Small intestine (tissue), 16 donors: ENCODE results near the gene INSR. TPM values are rescaled to one million over a fixed set of nuclear protein-coding genes. Genes with fewer than 3 reads are reported as not detected.

ENCODE experiments used
- DNase-seq, 2 donors: peaks; one replicate each; pipeline versions ENCODE4 v3.0.0 to v3.0.0-alpha.2; 2013
- FAIRE-seq: peaks from 2 replicates; lab custom pipeline; 2012; peaks lifted over from hg19 to GRCh38; lab: Jason Lieb, UNC
- H3K27ac ChIP-seq, 3 donors: one replicate each; pipeline ENCODE4 v1.5.1; 2013; ENCODE audit warnings: low read length in 2 of 3, mild to moderate bottlenecking in 2 of 3, control low read depth in 1 of 3, inconsistent platforms in 1 of 3, low read depth in 1 of 3, moderate library complexity in 1 of 3
- H3K27me3 ChIP-seq, 3 donors: one replicate each; pipeline ENCODE4 v1.6.1; 2013; ENCODE audit warnings: low read length in 3 of 3, inconsistent platforms in 1 of 3; ENCODE audit not compliant: control insufficient read depth in 3 of 3, insufficient read depth in 3 of 3
- H3K36me3 ChIP-seq, 3 donors: one replicate each; pipeline ENCODE4 v1.6.1; 2013; ENCODE audit warnings: low read length in 3 of 3, inconsistent platforms in 1 of 3, low read depth in 1 of 3, mild to moderate bottlenecking in 1 of 3, moderate library complexity in 1 of 3; ENCODE audit not compliant: control insufficient read depth in 3 of 3, insufficient read depth in 2 of 3
- H3K4me1 ChIP-seq, 3 donors: one replicate each; pipeline ENCODE4 v1.6.1; 2013; ENCODE audit warnings: low read length in 2 of 3, inconsistent platforms in 1 of 3, low read depth in 1 of 3, mild to moderate bottlenecking in 1 of 3, moderate library complexity in 1 of 3; ENCODE audit not compliant: control insufficient read depth in 3 of 3, insufficient read depth in 2 of 3
- H3K4me3 ChIP-seq, 3 donors: one replicate each; pipeline ENCODE4 v1.5.1; 2013; ENCODE audit warnings: low read length in 3 of 3, control low read depth in 1 of 3, inconsistent platforms in 1 of 3, low read depth in 1 of 3, mild to moderate bottlenecking in 1 of 3, moderate library complexity in 1 of 3
- H3K9me3 ChIP-seq, 2 donors: one replicate each; pipeline ENCODE4 v1.6.1; 2013; ENCODE audit warnings: low read depth in 1 of 2, low read length in 1 of 2; ENCODE audit not compliant: control insufficient read depth in 2 of 2, insufficient read depth in 1 of 2
- WGBS, 3 donors: extraction: QIAGEN DNeasy Blood & Tissue Kit; methylation state at CpG; one replicate each; pipeline ENCODE4 v1.1.7; 2013; 5-methylcytosine and 5-hydroxymethylcytosine counted together
- long read RNA-seq, 10 donors: transcript quantifications; one replicate each; lab custom pipeline, GENCODE V29; 2026
- polyA plus RNA-seq, 4 donors: library from polyadenylated mRNA; stranded (reverse) in 3 of 4; unstranded in 1 of 4; fragments of 200-250 nt in 3 of 4; fragments of 120-200 nt in 1 of 4; gene quantifications; one replicate each; pipeline versions ENCODE4 v1.2.1 to v1.2.3, GENCODE V29; 2013
- donor health status: healthy with polysubstance abuse.
- donor health status: control.
- donor health status: control.
- donor health status: Bipolar disorder and iron deficiency.
- donor health status: healthy.

INSR gene
- 10 to 100 TPM; 10.6 to 34.4 (median 16.0) TPM for polyA plus RNA-seq
- long read RNA-seq, donor 1: 0 reads
- long read RNA-seq, donor 2, full-length matches to known transcripts: 1 of 1 reads
- long read RNA-seq, donor 2, partial matches to known transcripts: 0 of 1 reads
- long read RNA-seq, donor 2, other reads (novel, unspliced or antisense): 0 of 1 reads
- long read RNA-seq, donor 3: 0 reads
- long read RNA-seq, donor 4: 0 reads
- long read RNA-seq, donor 5: 0 reads
- long read RNA-seq, donor 6, partial matches to known transcripts: 6 of 6 reads
- long read RNA-seq, donor 6, other reads (novel, unspliced or antisense): 0 of 6 reads
- long read RNA-seq, donor 7: 0 reads
- long read RNA-seq, donor 8: 0 reads
- long read RNA-seq, donor 9: 0 reads
- long read RNA-seq, donor 10, full-length matches to known transcripts: 4 of 4 reads
- long read RNA-seq, donor 10, partial matches to known transcripts: 0 of 4 reads
- long read RNA-seq, donor 10, other reads (novel, unspliced or antisense): 0 of 4 reads

DNA sequence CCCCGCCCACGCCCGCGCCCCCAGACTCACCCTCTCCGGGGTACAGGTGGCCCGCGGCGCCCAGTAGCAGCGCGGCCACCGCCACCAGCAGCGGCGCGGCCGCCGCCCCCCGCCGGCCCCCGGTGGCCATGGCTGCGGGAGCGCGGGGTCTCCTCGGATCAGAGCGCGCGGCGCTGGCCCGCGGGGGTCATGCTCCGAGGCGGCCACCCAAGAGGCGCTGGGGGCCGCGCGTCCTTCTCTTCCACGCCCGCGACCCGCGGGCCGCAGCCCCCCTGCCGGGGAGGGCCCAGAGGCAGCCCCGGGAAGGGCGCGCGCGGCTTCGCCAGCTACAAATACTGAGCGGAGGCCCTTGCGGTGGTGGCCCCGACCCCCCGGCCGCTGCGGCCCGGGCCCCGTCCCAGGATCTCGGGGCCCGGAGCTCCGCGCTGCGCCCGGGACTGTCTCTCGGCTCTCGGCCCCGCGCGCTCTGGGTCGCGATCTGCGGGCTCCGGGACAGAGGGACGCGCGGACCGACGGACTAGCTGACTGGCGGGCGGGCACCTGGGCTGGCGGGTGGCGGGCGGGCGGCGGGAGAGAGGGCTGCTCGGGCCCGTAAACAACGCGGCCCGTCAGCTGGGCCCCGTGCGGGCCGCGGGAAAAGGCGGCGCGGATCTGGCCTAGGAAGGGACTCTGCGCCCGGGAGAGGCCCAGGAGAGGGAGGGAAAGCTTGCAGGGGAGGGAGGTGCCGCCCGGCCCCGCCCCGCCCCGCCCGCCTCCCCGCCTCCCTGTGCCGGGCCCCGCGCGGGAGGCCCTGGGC is at the start of gene INSR:
Gene INSR (minus strand): TSS at position 653 of the 796 bp plus-strand sequence. CDS start 523 bp downstream, at position 130.
- Histone ChIP-seq H3K27ac (peak within 1 kb of the TSS; percentile 81 to 96 (median 89)), H3K9me3 (no peaks in the 10 kb centered on the region), H3K4me1 (peaks cover 0 to 11% (median 0%) of the 10 kb centered on the region in 3 donors), H3K27me3 (no peaks in the 10 kb centered on the region), H3K4me3 (peak within 1 kb of the TSS; percentile 70 to 97 (median 83)), H3K36me3 (peaks cover 0 to 7% (median 0%) of the 10 kb centered on the region in 3 donors)
- FAIRE-seq: no peak
- peak; percentile 92 to 97 for DNase-seq
- 1 to 3% (median 1%) methylated on average over 9 to 108 of the region's 108 CpGs for WGBS, 3 donors

GRCh38 chr19:7342143-7342542 is 47.9 kb upstream of the INSR start:
- Histone ChIP-seq H3K27me3 (no peaks in the 10 kb centered on the region), H3K4me3 (no peak overlapping the region), H3K36me3 (no peaks in the 10 kb centered on the region), H3K4me1 (peaks cover 0 to 2% (median 0%) of the 10 kb centered on the region in 3 donors), H3K9me3 (no peaks in the 10 kb centered on the region), H3K27ac (no peak overlapping the region)
- 91 to 92% (median 92%) methylated on average over 5 of the region's 5 CpGs for WGBS, 3 donors
- FAIRE-seq (no peak), DNase-seq (no peak)

DNA sequence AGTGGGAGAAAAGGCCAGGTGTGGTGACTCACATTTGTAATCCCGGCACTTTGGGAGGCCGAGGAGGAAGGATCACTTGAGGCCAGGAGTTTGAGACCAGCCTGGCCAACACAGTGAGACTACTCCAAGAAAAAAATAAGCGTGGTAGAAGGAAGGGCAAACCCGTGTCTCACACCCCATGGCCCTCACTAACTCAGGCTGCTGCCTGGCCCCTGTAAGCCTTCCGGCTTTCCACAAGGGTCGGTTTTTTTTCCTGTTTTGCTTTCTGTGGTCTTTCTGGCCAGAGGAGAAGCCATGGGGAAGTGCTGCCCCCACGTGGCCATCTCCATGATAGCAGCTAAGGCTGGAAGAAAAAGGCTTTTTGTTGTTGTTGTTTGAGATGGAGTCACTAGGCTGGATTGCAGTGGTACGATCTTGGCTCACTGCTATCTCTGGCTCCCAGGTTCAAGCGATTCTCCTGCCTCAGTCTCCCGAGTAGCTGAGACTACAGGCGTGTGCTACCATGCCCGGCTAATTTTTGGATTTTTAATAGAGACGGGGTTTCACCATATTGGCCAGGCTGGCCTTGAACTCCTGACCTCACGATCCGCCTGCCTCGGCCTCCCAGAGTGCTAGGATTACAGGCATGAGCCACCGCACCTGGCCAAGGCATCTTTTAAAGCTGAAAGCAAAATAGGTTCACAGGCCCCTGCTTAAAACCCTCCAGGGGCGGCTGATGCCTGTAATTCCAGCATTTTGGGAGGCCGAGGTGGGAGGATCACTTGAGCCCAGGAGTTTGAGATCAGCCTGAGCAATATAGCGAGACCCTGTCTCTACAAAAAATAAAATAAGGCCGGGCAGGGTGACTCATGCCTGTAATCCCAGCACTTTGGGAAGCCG is 47.0 kb upstream of the INSR start:
- H3K4me3 ChIP-seq: no peak overlapping the region
- peak overlapping the region in 1 of 3 donors; percentile 48 for H3K27ac ChIP-seq
- H3K27me3 ChIP-seq: no peaks in the 10 kb centered on the region
- H3K9me3 ChIP-seq: no peaks in the 10 kb centered on the region
- FAIRE-seq: no peak
- DNase-seq: peak; percentile 67 to 84
- H3K4me1 ChIP-seq: peaks cover 0 to 2% (median 0%) of the 10 kb centered on the region in 3 donors
- no peaks in the 10 kb centered on the region for H3K36me3 ChIP-seq
- 16 to 37% (median 21%) methylated on average over 22 of the region's 22 CpGs for WGBS, 3 donors

GRCh38 chr19:7337380-7338194 is 43.4 kb upstream of the INSR start:
- Histone ChIP-seq H3K4me1 (peaks cover 0 to 2% (median 0%) of the 10 kb centered on the region in 3 donors), H3K9me3 (no peaks in the 10 kb centered on the region), H3K4me3 (no peak overlapping the region), H3K27me3 (no peaks in the 10 kb centered on the region), H3K27ac (peak overlapping the region in 1 of 3 donors; percentile 83), H3K36me3 (no peaks in the 10 kb centered on the region)
- DNase-seq (no peak), FAIRE-seq (no peak)
- WGBS, 3 donors: 64 to 75% (median 68%) methylated on average over 12 of the region's 12 CpGs

DNA sequence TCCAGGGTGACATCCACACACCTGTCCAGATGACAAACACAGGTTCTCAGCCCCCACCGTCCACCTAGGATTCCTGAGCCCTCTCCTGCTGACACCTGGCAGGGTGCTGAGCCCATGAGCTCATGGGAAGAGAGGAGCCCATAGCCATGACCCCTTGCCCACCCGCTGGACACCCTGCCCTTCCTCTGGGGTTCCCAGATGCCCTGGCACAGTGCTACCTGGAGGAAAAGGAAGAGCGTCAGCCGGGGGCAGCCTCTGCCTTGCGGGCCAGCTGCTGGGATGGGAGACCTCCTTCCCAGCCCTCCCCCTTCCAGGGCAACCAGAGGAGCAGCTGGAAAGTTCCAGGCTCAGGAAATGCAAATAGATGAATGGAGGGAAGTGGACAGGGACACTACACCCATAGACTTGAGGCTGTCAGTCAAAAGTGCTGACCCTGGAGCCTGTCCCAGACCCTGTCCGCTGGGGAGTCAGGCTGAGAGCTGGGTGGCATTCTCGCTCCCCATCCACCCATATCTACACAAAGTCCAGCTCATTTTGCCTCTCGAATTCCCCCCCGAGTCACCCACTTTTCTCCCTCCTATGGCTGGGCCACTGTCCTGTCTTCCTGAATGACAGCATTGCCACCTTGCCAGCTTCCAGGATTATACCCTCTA is 42.2 kb upstream of the INSR start:
- H3K36me3 ChIP-seq: no peaks in the 10 kb centered on the region
- WGBS, 3 donors: 85 to 92% (median 86%) methylated on average over 8 to 9 of the region's 9 CpGs
- peaks cover 0 to 2% (median 0%) of the 10 kb centered on the region in 3 donors for H3K4me1 ChIP-seq
- no peak overlapping the region for H3K4me3 ChIP-seq
- H3K9me3 ChIP-seq: no peaks in the 10 kb centered on the region
- DNase-seq: no peak
- peak overlapping the region in 1 of 3 donors; percentile 83 for H3K27ac ChIP-seq
- FAIRE-seq: no peak
- H3K27me3 ChIP-seq: no peaks in the 10 kb centered on the region

DNA sequence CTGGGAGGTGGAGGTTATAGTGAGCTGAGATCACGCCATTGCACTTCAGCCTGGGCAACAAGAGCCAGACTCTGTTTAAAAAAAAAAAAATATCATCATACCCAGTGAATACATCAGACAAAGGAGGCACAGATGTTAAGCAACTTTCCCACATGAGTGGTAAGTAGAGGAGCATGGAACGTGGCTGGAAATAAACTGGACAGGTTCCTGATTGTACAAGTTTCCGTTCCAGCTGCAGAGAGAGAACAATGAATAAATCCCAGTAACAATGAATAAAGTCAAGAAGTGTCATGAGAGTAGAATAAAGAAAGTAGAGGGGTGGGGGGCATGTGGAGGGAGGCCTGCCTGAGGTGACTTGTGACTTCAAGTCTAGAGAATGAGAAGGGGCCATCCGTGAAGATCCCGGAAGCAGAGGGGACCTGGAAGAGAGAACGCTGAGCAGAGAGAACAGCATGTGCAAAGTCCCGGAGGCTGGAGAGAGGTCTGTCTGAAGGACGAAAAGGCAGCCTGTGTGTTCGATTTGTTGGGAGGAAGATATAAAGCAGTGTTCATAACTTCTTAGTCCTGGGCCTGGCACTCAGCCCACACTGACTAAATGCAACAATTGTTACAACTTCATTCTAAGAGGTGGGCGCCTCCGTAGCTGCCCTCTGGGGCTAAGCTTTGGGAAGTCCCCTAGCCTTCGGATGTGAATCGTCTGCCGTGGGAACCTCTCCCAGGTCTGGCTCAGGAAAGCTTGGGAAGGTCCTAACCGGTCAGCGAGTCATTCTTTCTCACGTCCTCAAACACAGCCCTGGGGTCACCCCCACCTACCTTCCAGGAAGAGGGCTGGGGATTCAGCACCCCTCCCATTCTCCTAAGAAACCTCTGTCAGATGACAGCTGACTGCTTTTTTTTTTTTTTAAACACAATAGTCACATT is 39.2 kb upstream of the INSR start:
- WGBS, 3 donors: 69 to 75% (median 70%) methylated on average over 17 of the region's 17 CpGs
- FAIRE-seq: no peak

More for the DNA sequence above, 39.2 kb upstream of the INSR start:
- DNase-seq: no peak
- Histone ChIP-seq H3K36me3 (no peaks in the 10 kb centered on the region), H3K9me3 (no peaks in the 10 kb centered on the region), H3K27ac (peak overlapping the region in 1 of 3 donors; percentile 48), H3K4me1 (no peaks in the 10 kb centered on the region), H3K27me3 (no peaks in the 10 kb centered on the region), H3K4me3 (no peak overlapping the region)
